ENCODE data around the gene LMX1B.

The LMX1B gene

GRCh38 chr9:126639318-126640000, 25.7 kb downstream of the LMX1B start:
- Histone ChIP-seq H3K4me3 (ENCODE audit: low read depth in 1 of 2, low read length in 1 of 2) (no peak overlapping the region), H3K4me1 (ENCODE audit: control insufficient read depth in 1 of 2, insufficient read depth in 1 of 2, low read depth in 1 of 2, low read length in 1 of 2) (no peaks in the 10 kb centered on the region), H3K27ac (no peak overlapping the region), H3K27me3 (peaks cover 100% of the 10 kb centered on the region), H3K36me3 (no peaks in the 10 kb centered on the region), H3K9me3 (no peaks in the 10 kb centered on the region)
- TF ChIP-seq, protein P1, sequence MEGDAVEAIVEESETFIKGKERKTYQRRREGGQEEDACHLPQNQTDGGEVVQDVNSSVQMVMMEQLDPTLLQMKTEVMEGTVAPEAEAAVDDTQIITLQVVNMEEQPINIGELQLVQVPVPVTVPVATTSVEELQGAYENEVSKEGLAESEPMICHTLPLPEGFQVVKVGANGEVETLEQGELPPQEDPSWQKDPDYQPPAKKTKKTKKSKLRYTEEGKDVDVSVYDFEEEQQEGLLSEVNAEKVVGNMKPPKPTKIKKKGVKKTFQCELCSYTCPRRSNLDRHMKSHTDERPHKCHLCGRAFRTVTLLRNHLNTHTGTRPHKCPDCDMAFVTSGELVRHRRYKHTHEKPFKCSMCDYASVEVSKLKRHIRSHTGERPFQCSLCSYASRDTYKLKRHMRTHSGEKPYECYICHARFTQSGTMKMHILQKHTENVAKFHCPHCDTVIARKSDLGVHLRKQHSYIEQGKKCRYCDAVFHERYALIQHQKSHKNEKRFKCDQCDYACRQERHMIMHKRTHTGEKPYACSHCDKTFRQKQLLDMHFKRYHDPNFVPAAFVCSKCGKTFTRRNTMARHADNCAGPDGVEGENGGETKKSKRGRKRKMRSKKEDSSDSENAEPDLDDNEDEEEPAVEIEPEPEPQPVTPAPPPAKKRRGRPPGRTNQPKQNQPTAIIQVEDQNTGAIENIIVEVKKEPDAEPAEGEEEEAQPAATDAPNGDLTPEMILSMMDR (IDR thresholded peaks at IDR 0.05), result no peak

DNA sequence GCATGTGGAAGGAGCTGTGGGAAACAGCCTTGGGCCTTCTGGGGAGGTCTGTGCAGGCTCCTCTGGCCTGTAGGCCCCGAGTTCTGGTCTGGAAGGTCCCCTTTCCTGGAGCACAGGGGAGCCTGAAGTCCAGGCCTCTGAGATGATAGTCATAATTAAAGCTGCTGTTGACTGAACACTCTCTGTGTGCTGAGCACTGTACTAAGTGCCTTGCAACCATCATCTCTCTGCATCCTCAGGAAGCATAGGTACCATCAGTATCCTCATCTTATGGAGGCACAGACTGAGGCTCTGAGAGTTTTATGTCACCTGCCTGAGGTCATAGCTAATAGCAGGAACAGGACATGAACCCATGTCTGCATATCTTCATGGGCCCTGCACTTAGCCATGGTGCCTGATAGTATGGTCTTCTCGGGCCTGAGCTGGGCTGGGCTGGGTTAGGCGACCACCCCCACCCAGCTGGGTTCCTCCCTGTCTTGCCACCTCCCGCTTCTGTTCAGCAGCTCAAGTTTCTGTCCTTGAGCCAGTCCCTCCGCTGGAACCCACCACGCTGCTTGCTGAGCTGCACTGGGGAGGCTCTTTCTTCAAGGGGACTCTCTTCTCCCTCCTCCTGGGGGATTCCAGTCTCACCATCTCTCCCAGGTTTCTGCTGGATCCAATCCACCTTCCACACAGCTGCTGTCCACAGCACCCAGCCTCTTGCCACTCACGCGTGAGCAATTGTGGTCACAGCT, 27.6 kb downstream of the LMX1B start:
- Histone ChIP-seq H3K4me3 (ENCODE audit: low read depth in 1 of 2, low read length in 1 of 2) (no peak overlapping the region), H3K36me3 (no peaks in the 10 kb centered on the region), H3K27me3 (peaks cover 100% of the 10 kb centered on the region), H3K27ac (no peak overlapping the region), H3K9me3 (no peaks in the 10 kb centered on the region), H3K4me1 (ENCODE audit: control insufficient read depth in 1 of 2, insufficient read depth in 1 of 2, low read depth in 1 of 2, low read length in 1 of 2) (no peaks in the 10 kb centered on the region)
- TF ChIP-seq, protein P1 (IDR thresholded peaks at IDR 0.05), result no peak

DNA sequence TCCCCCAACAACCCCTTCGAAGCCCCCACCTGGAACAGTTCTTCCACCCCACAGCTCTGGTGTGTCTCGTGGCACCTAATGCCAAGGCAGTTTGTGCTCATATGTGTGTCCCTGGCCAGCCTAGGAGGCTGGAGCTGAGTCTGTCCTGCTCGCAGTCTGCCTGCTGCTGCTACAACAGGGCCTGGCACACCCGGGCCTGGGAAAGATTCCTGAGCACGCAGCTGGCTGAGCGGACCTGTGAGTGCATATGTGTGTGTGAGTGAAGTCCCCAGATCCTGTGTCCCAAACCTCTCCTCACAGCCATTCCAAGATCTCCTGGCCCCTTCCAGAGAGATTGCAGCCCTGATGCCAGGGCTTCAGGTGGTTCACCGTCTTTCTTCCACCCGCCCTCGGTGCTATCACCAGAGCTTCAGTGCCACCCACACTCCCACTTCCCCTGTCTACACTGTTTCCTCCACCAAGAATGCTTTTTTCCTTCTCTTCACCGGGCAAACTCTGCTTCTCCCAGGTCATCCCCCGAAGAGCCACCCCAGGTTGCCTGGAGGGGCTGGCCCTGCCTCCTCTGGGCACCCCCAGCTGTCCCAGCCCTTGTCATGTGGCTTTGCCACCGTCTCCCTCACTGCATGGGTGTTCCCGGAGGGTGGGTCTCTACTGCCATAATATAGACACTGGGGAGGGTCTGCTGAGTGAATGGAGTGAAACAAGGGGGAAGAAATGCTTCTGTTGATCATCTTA, 28.4 kb downstream of the LMX1B start:
- H3K4me1 ChIP-seq (ENCODE audit: control insufficient read depth in 1 of 2, insufficient read depth in 1 of 2, low read depth in 1 of 2, low read length in 1 of 2), result no peaks in the 10 kb centered on the region
- TF ChIP-seq, protein P1 (IDR thresholded peaks at IDR 0.05), result no peak
- H3K27me3 ChIP-seq, result peaks cover 100% of the 10 kb centered on the region
- H3K4me3 ChIP-seq (ENCODE audit: low read depth in 1 of 2, low read length in 1 of 2), result no peak overlapping the region
- no peak overlapping the region for H3K27ac ChIP-seq
- no peaks in the 10 kb centered on the region for H3K36me3 ChIP-seq
- no peaks in the 10 kb centered on the region for H3K9me3 ChIP-seq

DNA sequence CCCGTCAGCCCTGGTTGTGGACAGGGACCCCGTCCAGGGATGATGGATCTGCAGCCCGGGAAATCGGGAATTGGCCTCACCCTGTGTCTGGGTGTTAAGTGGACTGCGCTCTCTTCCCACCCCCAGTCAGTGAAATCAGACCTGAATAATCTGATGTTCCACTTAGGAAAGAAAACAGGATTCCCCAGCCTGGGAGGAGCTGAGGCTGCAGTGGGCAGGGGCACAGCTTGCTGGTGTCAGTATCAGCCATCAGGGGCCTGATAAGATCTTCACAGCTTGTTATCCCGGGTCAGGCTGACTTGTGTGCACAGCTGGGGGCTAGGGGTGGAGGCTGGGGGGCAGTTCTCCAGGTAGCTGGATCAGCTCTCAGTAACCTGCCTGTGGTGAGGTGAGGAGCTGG, 29.1 kb downstream of the LMX1B start:
- TF ChIP-seq, protein P1 (IDR thresholded peaks at IDR 0.05), result no peak
- peaks cover 100% of the 10 kb centered on the region for H3K27me3 ChIP-seq
- H3K36me3 ChIP-seq, result no peaks in the 10 kb centered on the region
- H3K4me1 ChIP-seq (ENCODE audit: control insufficient read depth in 1 of 2, insufficient read depth in 1 of 2, low read depth in 1 of 2, low read length in 1 of 2), result no peaks in the 10 kb centered on the region
- no peaks in the 10 kb centered on the region for H3K9me3 ChIP-seq
- no peak overlapping the region for H3K27ac ChIP-seq
- no peak overlapping the region for H3K4me3 ChIP-seq (ENCODE audit: low read depth in 1 of 2, low read length in 1 of 2)

GRCh38 chr9:126643945-126644527, 30.3 kb downstream of the LMX1B start:
- TF ChIP-seq, protein P1 (IDR thresholded peaks at IDR 0.05), result no peak
- Histone ChIP-seq H3K9me3 (no peaks in the 10 kb centered on the region), H3K36me3 (no peaks in the 10 kb centered on the region), H3K4me3 (ENCODE audit: low read depth in 1 of 2, low read length in 1 of 2) (no peak overlapping the region), H3K27me3 (peaks cover 100% of the 10 kb centered on the region), H3K4me1 (ENCODE audit: control insufficient read depth in 1 of 2, insufficient read depth in 1 of 2, low read depth in 1 of 2, low read length in 1 of 2) (no peaks in the 10 kb centered on the region), H3K27ac (no peak overlapping the region)
